ENCODE results near the gene CYSTM1.
A peak's percentile ranks its signal among the peaks of the same experiment; 100 is the strongest.

Gene CYSTM1

DNA sequence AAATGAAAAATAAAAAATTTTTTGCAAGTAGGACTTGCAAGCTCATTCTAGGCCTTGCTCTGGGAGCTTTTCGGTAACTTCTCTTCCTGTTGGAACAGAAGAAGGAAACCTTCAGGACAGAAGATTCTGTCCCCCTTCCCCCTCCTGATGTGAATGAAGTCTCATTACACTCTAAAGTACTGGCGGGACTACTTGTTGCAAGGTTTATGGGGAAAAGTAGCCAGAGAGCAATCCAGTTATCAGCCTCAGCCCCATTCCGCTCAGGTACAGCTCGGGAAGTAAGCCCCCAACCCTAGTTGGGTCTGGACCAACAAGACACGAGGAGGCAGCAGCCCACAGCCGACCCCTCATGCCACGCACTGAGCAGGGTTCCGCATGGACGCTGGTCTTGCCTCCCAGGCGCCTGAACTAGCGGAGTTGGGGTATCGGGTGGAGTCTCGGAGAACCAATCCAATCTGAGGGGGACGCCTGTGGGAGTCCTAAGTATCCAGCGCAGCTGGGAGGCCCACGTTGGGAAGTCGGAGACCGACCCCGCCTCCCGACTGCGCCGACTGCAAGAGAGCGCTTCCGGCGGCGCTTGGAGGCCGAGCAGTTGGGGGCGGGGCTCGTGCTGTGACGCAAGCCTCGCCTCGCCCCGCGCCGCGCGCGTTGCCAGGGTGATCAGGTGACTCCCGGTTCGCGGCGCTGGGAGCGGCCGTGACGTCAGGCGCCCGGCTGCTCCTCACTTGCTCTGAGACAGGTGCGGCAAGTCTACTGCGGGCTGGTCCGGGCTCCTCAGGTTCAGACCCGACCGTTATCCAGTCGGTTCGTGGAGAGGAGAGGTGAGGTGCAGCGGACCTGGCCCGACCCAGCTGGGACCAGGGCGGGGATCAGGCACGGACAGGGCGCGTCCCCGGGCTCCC lies at the start of gene CYSTM1:
CYSTM1 (plus strand) TSS at position 724 of the 902 bp plus-strand sequence. CDS start 19,278 bp downstream, outside the sequence.
- DNase-seq (ENCODE audit: low spot score), result peak; percentile 93

DNA sequence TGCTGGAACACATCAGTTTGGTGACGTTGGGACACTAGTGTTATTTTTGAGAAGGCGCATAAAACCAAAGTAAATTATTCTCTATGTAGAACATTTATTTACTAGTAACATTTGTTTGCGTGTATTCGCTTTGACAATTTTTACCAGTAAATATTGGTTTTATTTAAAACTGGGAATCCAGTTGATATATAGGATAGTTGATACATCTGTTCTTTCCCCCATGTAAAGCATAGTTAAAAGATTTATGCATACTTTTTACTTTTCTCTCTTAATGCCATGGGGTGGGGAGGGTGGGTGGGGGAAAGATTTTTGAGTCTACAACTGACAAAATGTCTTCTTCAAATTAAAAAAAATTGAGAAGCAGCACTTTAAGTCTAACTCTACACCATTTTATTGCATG lies 49.4 kb upstream of the CYSTM1 start, which contains the start of gene IGIP:
IGIP (plus strand) TSS at position 301 of the 400 bp plus-strand sequence. CDS start 2,540 bp downstream, outside the sequence.
- DNase-seq (ENCODE audit: low spot score), result no peak

- no peak for DNase-seq (ENCODE audit: low spot score)
Measured at GRCh38 chr5:140126315-140127012, 48.5 kb upstream of the CYSTM1 start.

DNA sequence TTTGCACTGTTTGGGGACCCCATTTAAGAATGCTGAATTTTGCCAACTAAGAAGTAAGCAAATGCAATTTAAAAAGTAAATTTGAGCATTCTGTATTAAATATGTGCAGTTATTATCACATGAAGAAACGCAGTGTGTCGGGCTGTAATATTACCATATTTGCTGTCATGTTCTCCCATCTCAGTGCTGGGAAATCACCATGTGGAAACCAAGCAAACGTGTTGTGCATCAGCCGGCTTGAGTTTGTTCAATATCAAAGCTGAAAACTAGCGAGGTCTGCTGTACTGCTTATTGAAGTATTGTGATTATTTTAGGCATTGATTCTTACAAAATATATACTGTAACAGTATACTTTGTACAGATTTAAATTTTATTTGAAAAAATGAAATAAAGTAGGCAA lies 46.6 kb upstream of the CYSTM1 start:
- DNase-seq (ENCODE audit: low spot score), result no peak

- no peak for DNase-seq (ENCODE audit: low spot score)
Measured at GRCh38 chr5:140130949-140131733, 43.8 kb upstream of the CYSTM1 start.

DNA sequence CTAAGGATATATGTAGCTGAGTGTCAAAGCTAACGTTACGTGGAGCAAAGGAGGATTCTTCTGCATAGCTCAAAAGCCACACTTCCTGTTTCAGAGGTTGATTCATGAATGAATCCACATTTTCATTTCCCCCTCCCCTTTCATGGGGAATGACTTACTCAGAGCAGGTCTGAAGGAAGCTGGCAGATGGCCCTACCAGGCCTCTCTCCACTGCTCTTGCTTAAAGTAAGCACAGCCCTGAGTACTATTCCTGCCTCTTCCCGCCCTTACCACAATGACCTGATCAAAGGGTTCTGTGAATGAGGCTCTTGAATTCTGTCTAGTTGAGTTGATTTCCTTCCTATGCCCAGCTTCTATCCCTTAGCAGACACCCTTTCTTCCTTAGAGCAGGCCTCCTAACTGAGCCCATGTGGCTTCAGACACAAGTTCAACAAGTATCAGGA lies 43.0 kb upstream of the CYSTM1 start:
- peak; percentile 18 for DNase-seq (ENCODE audit: low spot score)

GRCh38 chr5:140133514-140134167 lies 41.3 kb upstream of the CYSTM1 start:
- no peak for DNase-seq (ENCODE audit: low spot score)

- DNase-seq (ENCODE audit: low spot score), result no peak
Measured at GRCh38 chr5:140134277-140134935, 40.6 kb upstream of the CYSTM1 start.

DNA sequence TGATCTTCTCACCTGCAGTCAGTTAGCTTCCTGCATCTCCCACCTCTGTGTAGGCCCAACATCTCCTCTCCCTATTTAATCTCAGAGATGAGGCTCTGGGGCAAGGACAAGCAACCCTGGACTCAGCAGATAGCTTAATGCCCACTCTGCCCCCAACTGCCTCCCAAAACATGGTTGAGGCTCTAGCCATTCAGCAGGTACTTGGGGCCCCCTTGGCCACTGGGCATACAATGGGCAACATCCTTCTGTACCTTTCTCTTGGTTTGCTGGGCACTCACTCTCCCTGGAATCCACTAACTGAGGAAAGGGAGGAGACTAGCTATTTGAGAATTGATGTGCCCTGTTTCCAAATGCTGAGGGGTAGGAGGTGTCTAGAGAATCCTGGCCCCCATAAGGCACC lies 39.9 kb upstream of the CYSTM1 start:
- no peak for DNase-seq (ENCODE audit: low spot score)

GRCh38 chr5:140136624-140137023 lies 38.4 kb upstream of the CYSTM1 start:
- DNase-seq (ENCODE audit: low spot score), result no peak

DNA sequence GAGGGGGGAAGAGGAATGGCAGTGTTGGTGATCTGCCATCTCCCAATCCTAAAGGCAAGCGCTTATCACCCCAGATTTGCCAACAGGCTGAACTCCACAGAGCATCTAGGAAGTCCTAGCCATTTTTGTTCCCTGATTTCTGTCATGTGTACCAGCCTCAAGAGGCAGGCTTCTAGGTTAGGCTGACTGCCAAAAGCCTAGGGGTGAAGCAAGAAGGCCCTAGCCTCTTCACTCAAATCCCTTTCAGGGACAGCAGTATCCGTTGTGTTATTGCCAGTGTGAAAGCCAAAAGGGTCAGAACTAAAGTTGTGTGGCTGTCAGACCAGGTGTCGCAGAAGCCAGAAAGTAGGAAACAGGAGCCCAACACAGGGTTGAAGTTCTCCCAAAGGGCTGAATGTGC lies 34.6 kb upstream of the CYSTM1 start:
- DNase-seq (ENCODE audit: low spot score), result no peak

- DNase-seq (ENCODE audit: low spot score), result no peak
Measured at GRCh38 chr5:140141241-140141640, 33.7 kb upstream of the CYSTM1 start.

DNA sequence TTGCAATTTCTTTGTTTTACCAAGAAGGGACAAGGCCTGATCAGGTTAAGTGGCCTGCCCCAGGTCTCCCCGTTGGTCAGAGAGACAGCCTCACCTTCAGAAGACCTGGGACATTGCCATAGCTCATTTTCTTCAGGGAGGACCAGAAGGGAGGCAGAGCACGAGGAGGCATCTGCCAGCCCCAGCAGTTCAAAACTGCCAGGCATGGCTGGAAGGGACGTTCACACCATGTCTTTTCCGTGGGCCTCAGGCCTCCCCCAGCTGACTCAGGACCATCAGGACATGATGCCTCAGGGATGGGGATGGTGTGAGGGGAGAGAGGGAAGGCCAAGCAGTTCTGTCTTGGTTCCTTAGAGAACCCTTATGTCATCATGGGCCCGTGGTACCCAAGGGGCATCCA lies 32.7 kb upstream of the CYSTM1 start:
- no peak for DNase-seq (ENCODE audit: low spot score)

GRCh38 chr5:140142856-140143255 lies 32.1 kb upstream of the CYSTM1 start:
- DNase-seq (ENCODE audit: low spot score), result no peak

DNA sequence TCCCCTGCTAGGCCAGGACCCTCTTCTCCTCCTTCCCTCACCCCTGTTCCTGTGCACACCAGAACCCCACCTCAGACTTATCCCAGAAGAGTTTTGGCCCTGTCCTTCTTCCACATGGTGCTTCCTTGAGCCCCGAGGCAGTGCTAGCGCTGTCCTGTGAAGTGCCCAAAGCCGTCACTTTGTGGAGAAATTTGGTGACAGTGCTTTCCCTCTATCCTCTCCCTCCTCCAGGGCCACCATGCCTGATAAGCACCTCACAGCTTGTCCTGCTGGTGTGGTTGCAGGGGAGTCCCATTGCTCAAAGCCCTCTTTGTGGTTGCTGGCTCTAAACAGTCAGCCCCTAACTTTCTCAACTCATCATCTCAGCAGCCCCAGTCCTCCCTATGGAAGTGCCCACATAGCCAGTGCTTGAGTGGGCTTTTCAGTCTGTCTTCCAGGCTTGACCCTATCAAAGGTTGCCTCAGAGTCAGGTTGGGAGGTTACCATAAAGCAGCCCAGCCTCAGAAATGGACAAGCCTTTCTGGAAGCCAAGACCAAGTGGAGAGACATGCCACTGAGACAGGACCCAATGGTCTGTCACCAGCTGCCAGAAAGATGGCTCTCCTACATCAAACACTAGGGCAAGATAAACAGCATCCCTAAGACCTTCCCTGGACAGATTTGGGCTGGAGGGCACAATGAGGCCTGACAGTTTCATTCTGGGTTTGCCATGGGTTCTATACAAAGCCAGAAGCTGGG lies 31.3 kb upstream of the CYSTM1 start:
- DNase-seq (ENCODE audit: low spot score), result no peak

DNA sequence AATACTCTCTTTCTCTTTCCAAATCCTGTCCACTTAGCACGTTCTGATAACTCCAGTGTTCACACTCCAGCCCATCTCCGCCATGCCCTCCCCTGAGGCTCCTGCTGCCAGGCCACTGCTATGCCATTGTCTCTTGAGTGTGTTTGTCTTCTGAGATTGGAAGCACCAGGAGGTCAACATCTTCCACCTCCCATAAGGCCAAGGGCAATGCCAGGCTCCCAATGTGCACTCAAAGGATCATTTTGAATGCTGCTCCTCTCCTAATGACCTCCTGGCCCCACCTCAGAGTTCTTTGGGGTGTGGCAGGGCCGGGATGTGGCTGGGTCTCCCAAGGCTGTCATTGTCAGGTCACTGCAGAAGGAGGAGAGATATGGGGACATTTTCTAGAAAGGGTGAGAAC lies 29.7 kb upstream of the CYSTM1 start:
- DNase-seq (ENCODE audit: low spot score), result no peak

DNA sequence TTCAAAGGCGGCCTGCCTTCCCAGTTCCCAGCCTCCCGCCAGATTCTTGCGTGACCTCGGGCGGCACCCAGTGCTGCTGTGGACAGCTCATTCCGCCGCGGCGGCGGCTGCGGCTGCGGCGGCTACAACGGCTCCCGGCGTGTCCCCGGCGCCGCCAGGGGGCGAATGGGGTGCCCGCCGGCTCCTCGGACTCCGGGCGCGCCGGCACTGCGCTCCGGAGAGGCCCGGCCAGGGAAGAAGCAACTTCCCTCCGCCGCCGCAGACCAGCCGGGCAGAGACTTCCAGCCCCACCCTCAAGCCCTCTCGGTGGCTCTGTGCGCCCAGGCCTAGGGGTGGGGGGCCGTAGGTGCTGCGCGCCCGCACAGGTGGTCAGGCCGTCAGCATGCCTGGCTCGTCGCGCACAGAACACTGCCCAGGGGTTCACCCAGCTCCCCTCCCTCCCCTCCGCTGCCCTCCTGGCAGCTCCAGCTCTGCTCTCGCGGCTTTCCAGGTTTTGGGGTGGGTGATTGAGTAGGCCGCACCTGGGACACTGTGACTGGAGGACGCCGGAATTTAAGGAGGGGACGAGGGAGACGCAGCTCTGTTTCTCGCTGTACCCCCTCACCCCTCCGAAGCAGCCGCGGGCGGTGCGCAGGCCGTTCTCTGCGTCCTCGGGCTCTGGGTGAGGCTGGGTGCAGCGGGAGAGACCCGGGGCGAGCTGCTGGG lies 29.0 kb upstream of the CYSTM1 start:
- DNase-seq (ENCODE audit: low spot score), result peak; percentile 38

GRCh38 chr5:140146523-140146842 lies 28.5 kb upstream of the CYSTM1 start:
- DNase-seq (ENCODE audit: low spot score), result no peak

DNA sequence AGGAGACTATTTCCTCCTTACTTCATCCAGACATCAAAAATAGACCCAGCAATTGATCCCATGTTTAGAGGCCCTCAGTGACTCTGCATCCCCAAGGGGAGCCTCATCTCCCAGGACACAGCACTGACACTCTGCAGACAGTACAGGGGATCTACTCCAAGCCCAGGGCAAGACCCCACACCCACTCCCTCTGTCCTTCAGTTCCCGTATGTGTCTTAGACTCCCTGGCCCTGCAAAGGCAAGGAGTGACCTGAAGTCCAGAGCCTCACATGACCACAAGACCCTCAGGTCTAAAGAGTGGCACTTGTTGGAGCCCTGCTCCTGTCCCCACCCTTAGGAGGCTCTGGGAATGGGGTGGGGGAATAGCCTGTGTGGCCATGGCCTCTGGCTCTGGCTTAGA lies 27.5 kb upstream of the CYSTM1 start:
- DNase-seq (ENCODE audit: low spot score), result no peak

GRCh38 chr5:140148508-140148907 lies 26.5 kb upstream of the CYSTM1 start:
- no peak for DNase-seq (ENCODE audit: low spot score)

Data from CD4-positive, alpha-beta T cell treated with Interleukin-15 for 4 hours (primary cell).